ENCODE measurements around the gene GDAP1L1.

DNA sequence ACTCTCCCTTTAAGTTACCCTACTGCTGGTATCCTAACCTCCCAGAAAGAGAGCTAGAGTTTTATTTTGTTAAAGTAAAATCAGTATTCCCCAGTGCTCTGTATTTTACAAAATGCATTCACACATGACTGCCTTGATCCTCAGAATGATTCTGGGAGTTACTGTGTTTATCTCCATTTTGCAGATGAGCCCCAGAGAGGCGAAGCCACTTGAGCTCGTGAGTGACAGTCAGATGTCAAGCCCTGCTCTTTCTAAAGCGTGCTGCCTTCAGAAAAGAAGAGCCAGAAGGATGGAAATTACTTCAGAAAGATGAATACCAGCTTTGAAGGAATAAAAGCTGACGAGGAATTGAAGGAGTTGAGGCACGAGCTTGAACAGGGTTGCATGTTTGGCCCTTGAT, 22.5 kb upstream of the GDAP1L1 start:
- TF ChIP-seq, protein P1, sequence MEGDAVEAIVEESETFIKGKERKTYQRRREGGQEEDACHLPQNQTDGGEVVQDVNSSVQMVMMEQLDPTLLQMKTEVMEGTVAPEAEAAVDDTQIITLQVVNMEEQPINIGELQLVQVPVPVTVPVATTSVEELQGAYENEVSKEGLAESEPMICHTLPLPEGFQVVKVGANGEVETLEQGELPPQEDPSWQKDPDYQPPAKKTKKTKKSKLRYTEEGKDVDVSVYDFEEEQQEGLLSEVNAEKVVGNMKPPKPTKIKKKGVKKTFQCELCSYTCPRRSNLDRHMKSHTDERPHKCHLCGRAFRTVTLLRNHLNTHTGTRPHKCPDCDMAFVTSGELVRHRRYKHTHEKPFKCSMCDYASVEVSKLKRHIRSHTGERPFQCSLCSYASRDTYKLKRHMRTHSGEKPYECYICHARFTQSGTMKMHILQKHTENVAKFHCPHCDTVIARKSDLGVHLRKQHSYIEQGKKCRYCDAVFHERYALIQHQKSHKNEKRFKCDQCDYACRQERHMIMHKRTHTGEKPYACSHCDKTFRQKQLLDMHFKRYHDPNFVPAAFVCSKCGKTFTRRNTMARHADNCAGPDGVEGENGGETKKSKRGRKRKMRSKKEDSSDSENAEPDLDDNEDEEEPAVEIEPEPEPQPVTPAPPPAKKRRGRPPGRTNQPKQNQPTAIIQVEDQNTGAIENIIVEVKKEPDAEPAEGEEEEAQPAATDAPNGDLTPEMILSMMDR (IDR thresholded peaks at IDR 0.05) = no peak
- no peak for TF ChIP-seq POLR2A (IDR thresholded peaks at IDR 0.05)

Data from lower leg skin (tissue), 3 donors.